Cardiac muscle cell (in vitro differentiated cells and primary cell): ENCODE data around the gene TNFAIP1. TPM values are rescaled to one million over a fixed set of nuclear protein-coding genes. Genes with fewer than 3 reads are reported as not detected.

ENCODE experiments used
- DNase-seq, 2 donors: peaks; one replicate each; pipeline versions ENCODE4 v3.0.0 to v3.0.0-alpha.2; 2010 to 2017; ENCODE audit warnings: low read depth in 1 of 2, low spot score in 1 of 2
- H3K27ac ChIP-seq: fragments of 200-600 bp; sonication (generic); 2 replicates; pipeline ENCODE4 v1.5.1; 2016
- H3K27me3 ChIP-seq: fragments of 200-600 bp; sonication (generic); 2 replicates; pipeline ENCODE4 v1.6.0; 2016; ENCODE audit warnings: control low read depth
- H3K36me3 ChIP-seq: fragments of 200-600 bp; sonication (generic); 2 replicates; pipeline ENCODE4 v1.5.1; 2016; ENCODE audit warnings: control low read depth
- H3K4me1 ChIP-seq: fragments of 200-600 bp; sonication (generic); 2 replicates; pipeline ENCODE4 v1.8.1; 2017; ENCODE audit warnings: low read depth, mild to moderate bottlenecking, mixed run types
- H3K4me3 ChIP-seq: fragments of 200-600 bp; sonication (generic); 2 replicates; pipeline ENCODE4 v1.5.1; 2016; ENCODE audit warnings: mild to moderate bottlenecking
- H3K9me3 ChIP-seq: fragments of 200-600 bp; sonication (generic); 2 replicates; pipeline ENCODE4 v1.5.1; 2017; ENCODE audit warnings: low read depth, mild to moderate bottlenecking, control low read depth
- polyA plus RNA-seq: library from polyadenylated mRNA; unstranded; fragments of >200 nt; fragmentation: Nextera tagmentation; extraction: Ambion mirVana; gene quantifications from 2 replicates; pipeline ENCODE4 v1.2.1, GENCODE V29; 2016
- total RNA-seq: library from RNA; depleted of rRNA; stranded (reverse); fragments of >200 nt; gene quantifications from 2 replicates; pipeline ENCODE4 v1.2.3, GENCODE V29; 2016
- TF ChIP-seq, protein P1 (sequence below): IDR thresholded peaks from 2 replicates; pipeline ENCODE4 v1.5.1; 2012; ENCODE audit warnings: low read depth, mild to moderate bottlenecking, low read length

TNFAIP1 gene
- total and polyA plus RNA-seq, 2 experiments from 2014 or later, result 35.7 to 56.5 TPM

DNA sequence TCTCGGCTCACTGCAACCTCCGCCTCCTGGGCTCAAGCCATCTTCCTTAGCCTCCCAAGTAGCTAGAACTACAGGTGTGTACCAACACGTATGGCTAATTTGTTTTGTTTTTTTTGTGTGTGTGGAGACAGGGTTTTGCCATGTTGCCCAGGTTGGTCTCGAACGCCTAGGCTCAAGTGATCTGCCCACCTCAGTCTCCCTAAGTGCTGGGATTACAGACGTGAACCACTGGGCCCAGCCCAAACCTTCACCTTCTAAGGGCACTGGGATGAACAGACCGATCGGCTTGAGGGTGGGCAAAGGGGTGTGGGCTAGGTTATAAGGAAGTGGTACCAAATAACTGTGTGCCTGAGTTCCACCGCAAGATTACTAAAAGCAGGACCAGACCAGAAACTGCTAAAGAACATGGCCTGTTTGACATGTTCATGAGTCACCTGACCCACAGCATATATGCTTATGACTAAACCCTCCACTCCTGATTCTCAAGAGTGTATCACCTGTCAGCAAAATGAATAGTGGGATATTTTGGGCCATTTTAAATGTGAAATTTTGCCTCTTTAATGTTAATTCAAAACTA, 8.4 kb upstream of the TNFAIP1 start:
- no peaks in the 10 kb centered on the region for H3K4me1 ChIP-seq
- no peak for DNase-seq
- TF ChIP-seq, protein P1, sequence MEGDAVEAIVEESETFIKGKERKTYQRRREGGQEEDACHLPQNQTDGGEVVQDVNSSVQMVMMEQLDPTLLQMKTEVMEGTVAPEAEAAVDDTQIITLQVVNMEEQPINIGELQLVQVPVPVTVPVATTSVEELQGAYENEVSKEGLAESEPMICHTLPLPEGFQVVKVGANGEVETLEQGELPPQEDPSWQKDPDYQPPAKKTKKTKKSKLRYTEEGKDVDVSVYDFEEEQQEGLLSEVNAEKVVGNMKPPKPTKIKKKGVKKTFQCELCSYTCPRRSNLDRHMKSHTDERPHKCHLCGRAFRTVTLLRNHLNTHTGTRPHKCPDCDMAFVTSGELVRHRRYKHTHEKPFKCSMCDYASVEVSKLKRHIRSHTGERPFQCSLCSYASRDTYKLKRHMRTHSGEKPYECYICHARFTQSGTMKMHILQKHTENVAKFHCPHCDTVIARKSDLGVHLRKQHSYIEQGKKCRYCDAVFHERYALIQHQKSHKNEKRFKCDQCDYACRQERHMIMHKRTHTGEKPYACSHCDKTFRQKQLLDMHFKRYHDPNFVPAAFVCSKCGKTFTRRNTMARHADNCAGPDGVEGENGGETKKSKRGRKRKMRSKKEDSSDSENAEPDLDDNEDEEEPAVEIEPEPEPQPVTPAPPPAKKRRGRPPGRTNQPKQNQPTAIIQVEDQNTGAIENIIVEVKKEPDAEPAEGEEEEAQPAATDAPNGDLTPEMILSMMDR, result no peak
- H3K36me3 ChIP-seq, result peaks cover 13% of the 10 kb centered on the region
- no peak overlapping the region for H3K27ac ChIP-seq
- no peaks in the 10 kb centered on the region for H3K9me3 ChIP-seq
- H3K27me3 ChIP-seq, result no peaks in the 10 kb centered on the region
- H3K4me3 ChIP-seq, result no peak overlapping the region

DNA sequence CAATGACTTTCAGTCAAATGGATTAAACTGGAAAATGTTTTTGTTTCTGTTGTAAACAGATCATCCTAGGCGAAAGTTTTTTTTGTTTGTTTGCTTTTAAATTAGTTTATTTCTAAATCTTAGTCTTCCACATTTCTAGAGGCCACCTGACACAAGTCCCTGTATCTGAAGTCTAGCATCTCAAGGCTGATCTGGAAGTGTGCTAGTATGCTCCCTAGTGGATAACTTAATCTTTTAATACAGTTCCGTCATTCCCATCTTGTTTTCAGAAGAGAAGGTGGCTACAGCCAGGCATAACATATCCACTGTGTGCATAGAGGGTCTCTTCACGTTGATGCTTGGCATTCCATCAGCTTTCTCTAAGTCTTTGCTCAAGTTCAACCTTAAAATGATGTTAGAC, 7.9 kb upstream of the TNFAIP1 start:
- H3K4me1 ChIP-seq, result no peaks in the 10 kb centered on the region
- no peaks in the 10 kb centered on the region for H3K27me3 ChIP-seq
- no peak for DNase-seq
- TF ChIP-seq, protein P1, result no peak
- peaks cover 13% of the 10 kb centered on the region for H3K36me3 ChIP-seq
- no peak overlapping the region for H3K4me3 ChIP-seq
- no peaks in the 10 kb centered on the region for H3K9me3 ChIP-seq
- H3K27ac ChIP-seq, result peak overlapping the region; percentile 45

DNA sequence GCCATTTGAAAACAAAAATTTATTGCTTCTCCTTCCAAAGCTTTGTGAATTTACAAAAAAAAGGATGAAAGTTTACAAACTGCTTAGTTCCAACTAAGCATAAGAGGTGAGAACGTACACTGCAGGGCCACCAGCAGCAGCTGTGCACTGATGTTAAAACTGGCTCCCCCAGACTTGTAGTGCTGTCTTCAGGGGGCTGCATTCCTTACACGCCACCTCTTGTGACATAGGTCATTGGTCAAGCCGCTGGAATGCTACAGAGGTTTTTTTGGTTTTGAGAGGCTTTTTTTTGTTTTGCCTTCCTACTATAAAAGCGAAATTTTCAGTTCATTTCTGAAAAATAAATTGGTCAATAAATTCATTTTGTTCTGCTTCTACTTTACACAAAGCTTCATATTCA, 7.2 kb upstream of the TNFAIP1 start:
- no peaks in the 10 kb centered on the region for H3K4me1 ChIP-seq
- peak in 1 of 2 donors; percentile 56 for DNase-seq

DNA sequence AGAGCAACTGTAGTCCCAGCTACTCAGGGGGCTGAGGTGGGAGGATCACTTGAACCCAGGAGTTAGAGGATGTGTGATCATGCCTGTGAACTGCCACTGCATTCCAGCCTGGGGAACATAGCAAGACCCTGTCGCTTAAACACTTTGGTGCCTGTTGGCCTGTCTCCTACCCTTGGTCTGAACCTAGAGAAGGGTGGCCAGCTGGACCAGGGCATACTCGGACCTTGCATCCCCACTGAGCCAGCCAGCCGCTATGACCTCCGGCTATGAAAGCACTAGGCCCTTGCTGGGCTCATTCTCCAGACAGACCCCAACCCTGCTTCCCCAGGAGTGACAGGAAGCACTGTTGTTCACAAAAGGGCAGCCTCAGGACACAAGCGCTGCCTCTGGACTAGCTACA, 4.9 kb upstream of the TNFAIP1 start:
- H3K27me3 ChIP-seq, result no peaks in the 10 kb centered on the region
- H3K4me3 ChIP-seq, result no peak overlapping the region
- TF ChIP-seq, protein P1, result no peak
- H3K4me1 ChIP-seq, result peaks cover 4% of the 10 kb centered on the region
- H3K27ac ChIP-seq, result no peak overlapping the region
- H3K36me3 ChIP-seq, result peaks cover 13% of the 10 kb centered on the region
- no peaks in the 10 kb centered on the region for H3K9me3 ChIP-seq
- DNase-seq, result no peak

More for the DNA sequence above, 7.2 kb upstream of the TNFAIP1 start:
- Histone ChIP-seq H3K9me3 (no peaks in the 10 kb centered on the region), H3K27me3 (no peaks in the 10 kb centered on the region), H3K4me3 (no peak overlapping the region), H3K36me3 (peaks cover 13% of the 10 kb centered on the region), H3K27ac (peak overlapping the region; percentile 45)
- TF ChIP-seq, protein P1, result no peak

DNA sequence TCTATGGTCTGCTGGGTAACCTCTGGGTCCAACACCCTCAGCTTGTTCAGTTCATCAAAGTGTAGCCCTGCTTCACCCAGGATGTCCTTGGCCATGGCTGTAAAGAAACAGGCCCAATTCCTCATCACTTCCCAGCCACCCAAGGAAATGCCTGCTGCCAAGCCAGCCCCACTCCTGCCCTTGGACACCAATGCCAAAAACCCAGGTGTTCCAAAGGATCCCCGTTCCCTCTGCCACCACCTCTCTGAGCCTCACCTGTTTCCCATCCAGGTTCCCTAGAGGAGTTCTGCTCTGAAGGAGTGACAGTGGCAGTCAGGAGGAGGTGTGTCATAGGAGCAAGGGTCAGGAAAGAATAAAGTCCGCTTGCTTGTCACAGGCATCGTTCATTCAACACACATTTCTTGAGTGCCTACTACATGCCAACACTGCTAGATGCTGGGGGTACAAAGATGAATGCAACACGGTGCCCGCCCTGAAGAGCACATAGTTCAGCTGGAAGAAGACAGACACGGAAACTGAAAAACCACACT, 3.6 kb upstream of the TNFAIP1 start:
- TF ChIP-seq, protein P1, result no peak
- H3K4me1 ChIP-seq, result peaks cover 4% of the 10 kb centered on the region
- no peak overlapping the region for H3K27ac ChIP-seq
- H3K4me3 ChIP-seq, result no peak overlapping the region
- H3K27me3 ChIP-seq, result no peaks in the 10 kb centered on the region
- DNase-seq, result no peak
- peaks cover 9% of the 10 kb centered on the region for H3K36me3 ChIP-seq
- no peaks in the 10 kb centered on the region for H3K9me3 ChIP-seq
